Measurements from ENCODE around the gene ESRP2. TPM values are rescaled to one million over a fixed set of nuclear protein-coding genes. Genes with fewer than 3 reads are reported as not detected.

Gene ESRP2
- total and polyA plus RNA-seq, 9 of the 15 experiments (the other 6 are each of a cell fraction or from before 2014, with no cell fraction given), result 0.05 to 0.15 (median 0.07) TPM; not detected in 6

- TF ChIP-seq ZNF655 (CRISPR knock-in tag; IDR thresholded peaks at IDR 0.05), result no peak
These were observed 56.6 kb downstream of the ESRP2 start (continued) for GRCh38 chr16:68179196-68179795.

Small RNA genes within 50 kb of the gene (microRNA-seq; reads per million reads assigned to microRNA genes)
- not detected for gene MIR6773 (ENCODE audit: borderline microRNAs expressed)

Small RNA genes within 50 kb of the gene (small RNA-seq; reads per million reads assigned to genes)
- not detected for gene RF00554
- not detected for gene RNU6-1262P

Other genes starting within 250 kb of the ESRP2 start
Only the 7 nearest of the 10 such genes appear.
- 22.3 and 22.5 TPM in 2 replicates for gene DUS2, start 212.8 kb downstream of the ESRP2 start, total RNA-seq (2014; rRNA removed)
- gene DUS2, start 212.8 kb downstream of the ESRP2 start, total RNA-seq (2014; rRNA removed; fragmentation: Illumina TruSeq; extraction: Trizol), result 17.8 and 20.9 TPM in 2 replicates
- 21.5 and 22.5 TPM in 2 replicates for gene DUS2, start 212.8 kb downstream of the ESRP2 start, total RNA-seq (2015; rRNA removed; fragmentation: Illumina TruSeq; extraction: Trizol)
- gene DUS2, start 212.8 kb downstream of the ESRP2 start, total RNA-seq (2021), result 21.7 and 25.6 TPM in 2 replicates
- 13.0 and 16.3 TPM in 2 replicates for gene DUS2, start 212.8 kb downstream of the ESRP2 start, polyA plus RNA-seq (2011; rRNA removed)
- gene DUS2, start 212.8 kb downstream of the ESRP2 start, polyA plus RNA-seq (2014; fragmentation: Illumina TruSeq; extraction: Trizol), result 19.4 and 20.6 TPM in 2 replicates
- 1 to 10 TPM; 5.8 to 9.3 TPM for gene DUS2, start 212.8 kb downstream of the ESRP2 start, polyA plus RNA-seq (2014; fragmentation: Nextera tagmentation; extraction: Ambion mirVana)
- gene DUS2, start 212.8 kb downstream of the ESRP2 start, polyA plus RNA-seq (2014; rRNA removed), result 13.3 and 15.1 TPM in 2 replicates
- gene NFATC3, start 150.8 kb downstream of the ESRP2 start, total RNA-seq (2014; rRNA removed), result 58.1 and 61.4 TPM in 2 replicates
- 56.9 and 65.9 TPM in 2 replicates for gene NFATC3, start 150.8 kb downstream of the ESRP2 start, total RNA-seq (2014; rRNA removed; fragmentation: Illumina TruSeq; extraction: Trizol)
- gene NFATC3, start 150.8 kb downstream of the ESRP2 start, total RNA-seq (2015; rRNA removed; fragmentation: Illumina TruSeq; extraction: Trizol), result 56.8 and 59.4 TPM in 2 replicates
- gene NFATC3, start 150.8 kb downstream of the ESRP2 start, total RNA-seq (2021), result 86.7 and 98.4 TPM in 2 replicates
- gene NFATC3, start 150.8 kb downstream of the ESRP2 start, polyA plus RNA-seq (2011; rRNA removed), result 70.7 and 96.9 TPM in 2 replicates
- 55.3 and 63.6 TPM in 2 replicates for gene NFATC3, start 150.8 kb downstream of the ESRP2 start, polyA plus RNA-seq (2014; fragmentation: Illumina TruSeq; extraction: Trizol)
- 10 to 100 TPM; 15.7 to 19.1 TPM for gene NFATC3, start 150.8 kb downstream of the ESRP2 start, polyA plus RNA-seq (2014; fragmentation: Nextera tagmentation; extraction: Ambion mirVana)
- gene NFATC3, start 150.8 kb downstream of the ESRP2 start, polyA plus RNA-seq (2014; rRNA removed), result 47.3 and 54.8 TPM in 2 replicates
- 7.5 and 8.9 TPM in 2 replicates for gene PLA2G15, start 9.2 kb upstream of the ESRP2 start, total RNA-seq (2014; rRNA removed)
- gene PLA2G15, start 9.2 kb upstream of the ESRP2 start, total RNA-seq (2014; rRNA removed; fragmentation: Illumina TruSeq; extraction: Trizol), result 3.1 and 4.6 TPM in 2 replicates
- gene PLA2G15, start 9.2 kb upstream of the ESRP2 start, total RNA-seq (2015; rRNA removed; fragmentation: Illumina TruSeq; extraction: Trizol), result 4.8 and 5.0 TPM in 2 replicates
- gene PLA2G15, start 9.2 kb upstream of the ESRP2 start, total RNA-seq (2021), result 8.6 and 9.1 TPM in 2 replicates
- 7.6 and 11.8 TPM in 2 replicates for gene PLA2G15, start 9.2 kb upstream of the ESRP2 start, polyA plus RNA-seq (2011; rRNA removed)
- gene PLA2G15, start 9.2 kb upstream of the ESRP2 start, polyA plus RNA-seq (2014; fragmentation: Illumina TruSeq; extraction: Trizol), result 4.0 and 5.9 TPM in 2 replicates
- 1 to 10 TPM in 1 of 2 experiments, under 1 TPM in 1; 0.42 to 1.1 TPM for gene PLA2G15, start 9.2 kb upstream of the ESRP2 start, polyA plus RNA-seq (2014; fragmentation: Nextera tagmentation; extraction: Ambion mirVana)
- 6.1 and 6.6 TPM in 2 replicates for gene PLA2G15, start 9.2 kb upstream of the ESRP2 start, polyA plus RNA-seq (2014; rRNA removed)
- 18.8 and 26.2 TPM in 2 replicates for gene SLC7A6, start 28.4 kb upstream of the ESRP2 start, total RNA-seq (2014; rRNA removed)
- 29.8 and 33.6 TPM in 2 replicates for gene SLC7A6, start 28.4 kb upstream of the ESRP2 start, total RNA-seq (2014; rRNA removed; fragmentation: Illumina TruSeq; extraction: Trizol)
- 27.7 and 28.7 TPM in 2 replicates for gene SLC7A6, start 28.4 kb upstream of the ESRP2 start, total RNA-seq (2015; rRNA removed; fragmentation: Illumina TruSeq; extraction: Trizol)
- 58.0 and 59.8 TPM in 2 replicates for gene SLC7A6, start 28.4 kb upstream of the ESRP2 start, total RNA-seq (2021)
- gene SLC7A6, start 28.4 kb upstream of the ESRP2 start, polyA plus RNA-seq (2011; rRNA removed), result 55.7 and 60.1 TPM in 2 replicates
- gene SLC7A6, start 28.4 kb upstream of the ESRP2 start, polyA plus RNA-seq (2014; fragmentation: Illumina TruSeq; extraction: Trizol), result 51.9 and 53.3 TPM in 2 replicates
- 10 to 100 TPM; 12.6 to 12.8 TPM for gene SLC7A6, start 28.4 kb upstream of the ESRP2 start, polyA plus RNA-seq (2014; fragmentation: Nextera tagmentation; extraction: Ambion mirVana)
- gene SLC7A6, start 28.4 kb upstream of the ESRP2 start, polyA plus RNA-seq (2014; rRNA removed), result 38.6 and 44.6 TPM in 2 replicates
- 16.5 and 18.7 TPM in 2 replicates for gene SLC7A6OS, start 74.8 kb upstream of the ESRP2 start, total RNA-seq (2014; rRNA removed)
- gene SLC7A6OS, start 74.8 kb upstream of the ESRP2 start, total RNA-seq (2014; rRNA removed; fragmentation: Illumina TruSeq; extraction: Trizol), result 17.6 and 17.8 TPM in 2 replicates
- 21.1 and 23.6 TPM in 2 replicates for gene SLC7A6OS, start 74.8 kb upstream of the ESRP2 start, total RNA-seq (2015; rRNA removed; fragmentation: Illumina TruSeq; extraction: Trizol)
- 22.1 and 24.3 TPM in 2 replicates for gene SLC7A6OS, start 74.8 kb upstream of the ESRP2 start, total RNA-seq (2021)
- 14.0 and 17.2 TPM in 2 replicates for gene SLC7A6OS, start 74.8 kb upstream of the ESRP2 start, polyA plus RNA-seq (2011; rRNA removed)
- gene SLC7A6OS, start 74.8 kb upstream of the ESRP2 start, polyA plus RNA-seq (2014; fragmentation: Illumina TruSeq; extraction: Trizol), result 16.6 and 18.7 TPM in 2 replicates
- gene SLC7A6OS, start 74.8 kb upstream of the ESRP2 start, polyA plus RNA-seq (2014; fragmentation: Nextera tagmentation; extraction: Ambion mirVana), result 1 to 10 TPM; 2.7 to 4.5 TPM
- gene SLC7A6OS, start 74.8 kb upstream of the ESRP2 start, polyA plus RNA-seq (2014; rRNA removed), result 15.5 and 25.3 TPM in 2 replicates
- gene PRMT7, start 74.9 kb upstream of the ESRP2 start, total RNA-seq (2014; rRNA removed), result 78.3 and 90.2 TPM in 2 replicates
- gene PRMT7, start 74.9 kb upstream of the ESRP2 start, total RNA-seq (2014; rRNA removed; fragmentation: Illumina TruSeq; extraction: Trizol), result 48.0 and 56.7 TPM in 2 replicates
- 69.7 and 73.1 TPM in 2 replicates for gene PRMT7, start 74.9 kb upstream of the ESRP2 start, total RNA-seq (2015; rRNA removed; fragmentation: Illumina TruSeq; extraction: Trizol)
- 78.6 and 79.4 TPM in 2 replicates for gene PRMT7, start 74.9 kb upstream of the ESRP2 start, total RNA-seq (2021)
- 69.9 and 74.1 TPM in 2 replicates for gene PRMT7, start 74.9 kb upstream of the ESRP2 start, polyA plus RNA-seq (2011; rRNA removed)
- 66.6 and 85.9 TPM in 2 replicates for gene PRMT7, start 74.9 kb upstream of the ESRP2 start, polyA plus RNA-seq (2014; fragmentation: Illumina TruSeq; extraction: Trizol)
- 10 to 100 TPM in 1 of 2 experiments, 1 to 10 TPM in 1; 6.4 to 12.6 TPM for gene PRMT7, start 74.9 kb upstream of the ESRP2 start, polyA plus RNA-seq (2014; fragmentation: Nextera tagmentation; extraction: Ambion mirVana)
- 83.7 and 88.8 TPM in 2 replicates for gene PRMT7, start 74.9 kb upstream of the ESRP2 start, polyA plus RNA-seq (2014; rRNA removed)
- 0.64 and 1.2 TPM in 2 replicates for gene SMPD3, start 212.4 kb upstream of the ESRP2 start, total RNA-seq (2014; rRNA removed)
- gene SMPD3, start 212.4 kb upstream of the ESRP2 start, total RNA-seq (2014; rRNA removed; fragmentation: Illumina TruSeq; extraction: Trizol), result 0.11 TPM in 1 of 2 replicates, not detected in the other
- gene SMPD3, start 212.4 kb upstream of the ESRP2 start, total RNA-seq (2015; rRNA removed; fragmentation: Illumina TruSeq; extraction: Trizol), result 0.23 and 0.72 TPM in 2 replicates
- 0.94 and 1.2 TPM in 2 replicates for gene SMPD3, start 212.4 kb upstream of the ESRP2 start, total RNA-seq (2021)
- gene SMPD3, start 212.4 kb upstream of the ESRP2 start, polyA plus RNA-seq (2011; rRNA removed), result 0.12 and 0.18 TPM in 2 replicates
- 0.12 and 1.00 TPM in 2 replicates for gene SMPD3, start 212.4 kb upstream of the ESRP2 start, polyA plus RNA-seq (2014; fragmentation: Illumina TruSeq; extraction: Trizol)
- gene SMPD3, start 212.4 kb upstream of the ESRP2 start, polyA plus RNA-seq (2014; fragmentation: Nextera tagmentation; extraction: Ambion mirVana), result under 1 TPM; 0.03 to 0.08 TPM
- 0.19 and 0.42 TPM in 2 replicates for gene SMPD3, start 212.4 kb upstream of the ESRP2 start, polyA plus RNA-seq (2014; rRNA removed)

Measured in K562 (cell line).